HG02610 (cell line): ENCODE data around the gene ZFP14.
A peak's percentile ranks its signal among the peaks of the same experiment; 100 is the strongest.
"Not testable (repeated sequence)": the region's sequence is repeated elsewhere in the genome, so short reads cannot be mapped to it uniquely, and the experiment has no call there.

Source experiments
- ATAC-seq: cut with Tn5 transposase; IDR thresholded peaks from one replicate; pipeline ENCODE4 v1.9.1; 2021; ENCODE audit warnings: mild to moderate bottlenecking, moderate library complexity; ENCODE audit not compliant: unreplicated experiment

The ZFP14 gene

GRCh38 chr19:36331353-36332228 lies 47.4 kb downstream of the ZFP14 start:
- ATAC-seq, result peak; percentile 49

GRCh38 chr19:36330216-36330615 lies 48.8 kb downstream of the ZFP14 start:
- no peak for ATAC-seq

- ATAC-seq, result not testable (repeated sequence)
Measured at GRCh38 chr19:36329534-36329933, 49.5 kb downstream of the ZFP14 start.

GRCh38 chr19:36326649-36327048 lies 52.4 kb downstream of the ZFP14 start:
- ATAC-seq, result not testable (repeated sequence)

GRCh38 chr19:36315164-36315563 lies 63.8 kb downstream of the ZFP14 start:
- not testable (repeated sequence) for ATAC-seq

GRCh38 chr19:36314053-36314452 lies 64.9 kb downstream of the ZFP14 start:
- ATAC-seq, result not testable (repeated sequence)

- not testable (repeated sequence) for ATAC-seq
Measured at GRCh38 chr19:36311098-36311760, 67.8 kb downstream of the ZFP14 start.

- not testable (repeated sequence) for ATAC-seq
Measured at GRCh38 chr19:36310416-36310990, 68.5 kb downstream of the ZFP14 start.

- not testable (repeated sequence) for ATAC-seq
Measured at GRCh38 chr19:36309759-36310158, 69.2 kb downstream of the ZFP14 start.

- ATAC-seq, result not testable (repeated sequence)
Measured at GRCh38 chr19:36309309-36309708, 69.7 kb downstream of the ZFP14 start.

GRCh38 chr19:36292317-36292716 lies 86.7 kb downstream of the ZFP14 start:
- ATAC-seq, result not testable (repeated sequence)
